Right cardiac atrium (tissue), 5 donors: ENCODE measurements around the gene SNX9. TPM values are rescaled to one million over a fixed set of nuclear protein-coding genes. Genes with fewer than 3 reads are reported as not detected.
A peak's percentile ranks its signal among the peaks of the same experiment; 100 is the strongest.

Source experiments
- ATAC-seq, 2 donors: fragments of 200-7000 bp; cut with Tn5 transposase; one replicate each; pipeline versions ENCODE4 v1.8.0 to v1.9.1; 2020; ENCODE audit warnings: moderate library complexity in 2 of 2, mild to moderate bottlenecking in 1 of 2
- DNase-seq, 3 donors: peaks; one replicate each; pipeline ENCODE4 v3.0.0-alpha.2; 2020
- H3K27ac ChIP-seq: one replicate; pipeline ENCODE4 v1.5.1; 2013; ENCODE audit warnings: mild to moderate bottlenecking, low read length, control low read depth, moderate library complexity
- H3K27me3 ChIP-seq: one replicate; pipeline ENCODE4 v1.6.1; 2013; ENCODE audit not compliant: control insufficient read depth, insufficient read depth
- H3K4me1 ChIP-seq: one replicate; pipeline ENCODE4 v1.6.1; 2013; ENCODE audit warnings: low read length; ENCODE audit not compliant: control insufficient read depth, insufficient read depth
- H3K4me3 ChIP-seq: one replicate; pipeline ENCODE4 v1.5.1; 2013; ENCODE audit warnings: low read length, control low read depth
- H3K9me3 ChIP-seq: one replicate; pipeline ENCODE4 v1.6.1; 2013; ENCODE audit warnings: low read length; ENCODE audit not compliant: control insufficient read depth
- WGBS: extraction: QIAGEN DNeasy Blood & Tissue Kit; methylation state at CpG from one replicate; pipeline ENCODE4 v1.1.7; 2013; 5-methylcytosine and 5-hydroxymethylcytosine counted together
- intact Hi-C, 4 donors: fragments of 100-400 bp; cut with DNase I; formaldehyde crosslinking; loops; one replicate each; pipeline versions ENCODE4 v1.11.0 to v1.14.0; 2022 to 2023
- polyA plus RNA-seq: library from polyadenylated mRNA; stranded (reverse); fragments of 200-250 nt; gene quantifications from one replicate; pipeline ENCODE4 v1.2.3, GENCODE V29; 2013
- total RNA-seq, 4 donors: library from RNA; stranded (reverse); fragmentation: NEBNext Ultra II Directional; extraction: Animal tissue kit (Norgen Biotek cat#: 25700); gene quantifications; one replicate each; pipeline ENCODE4 v1.2.1, GENCODE V29; 2021
- donor health status: healthy with polysubstance abuse.
- donor health status: DM: no; HTN: yes; CAD: no.
- donor health status: DM: no; HTN: no; CAD: no.
- donor health status: DM: no; HTN: yes; CAD: no; lungs with severe emphysema.
- donor health status: DM: yes; HTN: yes; CAD: no.

SNX9 gene
- total and polyA plus RNA-seq, 5 donors: 24.1 to 41.9 (median 36.2) TPM

GRCh38 chr6:157877573-157878438, 54.8 kb downstream of the SNX9 start:
- Histone ChIP-seq H3K27ac (no peak overlapping the region), H3K4me3 (no peak overlapping the region), H3K9me3 (no peaks in the 10 kb centered on the region), H3K27me3 (no peaks in the 10 kb centered on the region), H3K4me1 (peaks cover 3% of the 10 kb centered on the region)
- intact Hi-C loops: loop anchor here in 3 of 4 donors (10.0 kb wide), 2 partner anchors 113 to 123 kb away; no protein-coding TSS in a partner anchor
- DNase-seq (no peak), ATAC-seq (no peak)
- 71% methylated on average over 7 of the region's 7 CpGs for whole genome bisulfite sequencing

GRCh38 chr6:157879034-157879872, 56.2 kb downstream of the SNX9 start:
- H3K9me3 ChIP-seq: no peaks in the 10 kb centered on the region

GRCh38 chr6:157879873-157880254, 56.8 kb downstream of the SNX9 start:
- ATAC-seq: peak in 1 of 2 donors; percentile 19
- intact Hi-C loops: loop anchor here in 3 of 4 donors (10.0 kb wide), 2 partner anchors 115 to 125 kb away; no protein-coding TSS in a partner anchor
- H3K27me3 ChIP-seq: no peaks in the 10 kb centered on the region
- no peak for DNase-seq
- no peak overlapping the region for H3K27ac ChIP-seq
- no peak overlapping the region for H3K4me3 ChIP-seq
- H3K9me3 ChIP-seq: no peaks in the 10 kb centered on the region
- WGBS: 89% methylated on average over 2 of the region's 2 CpGs
- peaks cover 3% of the 10 kb centered on the region for H3K4me1 ChIP-seq

More at GRCh38 chr6:157879034-157879872, 56.2 kb downstream of the SNX9 start:
- Histone ChIP-seq H3K4me1 (peaks cover 3% of the 10 kb centered on the region), H3K27ac (no peak overlapping the region), H3K4me3 (no peak overlapping the region), H3K27me3 (no peaks in the 10 kb centered on the region)
- ATAC-seq (no peak), DNase-seq (no peak)
- 95% methylated on average over 12 of the region's 12 CpGs for WGBS
- intact Hi-C loops: loop anchor here in 3 of 4 donors (10.0 kb wide), 2 partner anchors 114 to 124 kb away; no protein-coding TSS in a partner anchor

- no peaks in the 10 kb centered on the region for H3K9me3 ChIP-seq
- no peak for ATAC-seq
- WGBS: 88% methylated on average over 3 of the region's 3 CpGs
- no peak overlapping the region for H3K4me3 ChIP-seq
- peaks cover 3% of the 10 kb centered on the region for H3K4me1 ChIP-seq
- intact Hi-C loops: no loop called here
- H3K27me3 ChIP-seq: no peaks in the 10 kb centered on the region
- H3K27ac ChIP-seq: no peak overlapping the region
- no peak for DNase-seq
Observed at GRCh38 chr6:157880534-157880933, 57.5 kb downstream of the SNX9 start.

GRCh38 chr6:157881342-157881741, 58.3 kb downstream of the SNX9 start:
- peaks cover 3% of the 10 kb centered on the region for H3K4me1 ChIP-seq
- ATAC-seq: no peak
- intact Hi-C loops: no loop called here
- no peak overlapping the region for H3K27ac ChIP-seq
- WGBS: 71% methylated on average over 3 of the region's 3 CpGs
- no peak overlapping the region for H3K4me3 ChIP-seq
- no peak for DNase-seq
- H3K9me3 ChIP-seq: no peaks in the 10 kb centered on the region
- no peaks in the 10 kb centered on the region for H3K27me3 ChIP-seq

GRCh38 chr6:157884756-157885155, 61.7 kb downstream of the SNX9 start:
- 75% methylated on average over 2 of the region's 2 CpGs for WGBS
- Histone ChIP-seq H3K27ac (no peak overlapping the region), H3K4me3 (no peak overlapping the region), H3K4me1 (peaks cover 3% of the 10 kb centered on the region), H3K9me3 (no peaks in the 10 kb centered on the region), H3K27me3 (no peaks in the 10 kb centered on the region)
- DNase-seq (no peak), ATAC-seq (no peak)
- intact Hi-C loops: no loop called here

- Histone ChIP-seq H3K9me3 (no peaks in the 10 kb centered on the region), H3K27me3 (no peaks in the 10 kb centered on the region), H3K27ac (no peak overlapping the region), H3K4me3 (no peak overlapping the region), H3K4me1 (no peaks in the 10 kb centered on the region)
- intact Hi-C loops: no loop called here
- ATAC-seq (no peak), DNase-seq (no peak)
- 68% methylated on average over 7 of the region's 7 CpGs for WGBS
Observed at GRCh38 chr6:157885211-157885788, 62.3 kb downstream of the SNX9 start.

- intact Hi-C loops: no loop called here
- ATAC-seq: no peak
Observed at GRCh38 chr6:157885876-157886275, 62.8 kb downstream of the SNX9 start.

GRCh38 chr6:157887892-157888291, 64.8 kb downstream of the SNX9 start:
- ATAC-seq (no peak), DNase-seq (no peak)
- Histone ChIP-seq H3K4me1 (peaks cover 2% of the 10 kb centered on the region), H3K27ac (no peak overlapping the region), H3K4me3 (no peak overlapping the region), H3K27me3 (no peaks in the 10 kb centered on the region), H3K9me3 (no peaks in the 10 kb centered on the region)
- 95% methylated on average over 4 of the region's 4 CpGs for WGBS
- intact Hi-C loops: no loop called here

More at GRCh38 chr6:157885876-157886275, 62.8 kb downstream of the SNX9 start:
- Histone ChIP-seq H3K9me3 (no peaks in the 10 kb centered on the region), H3K27me3 (no peaks in the 10 kb centered on the region), H3K4me3 (no peak overlapping the region), H3K27ac (no peak overlapping the region), H3K4me1 (no peaks in the 10 kb centered on the region)
- 96% methylated on average over 8 of the region's 8 CpGs for WGBS
- DNase-seq: no peak

GRCh38 chr6:157891544-157892362, 68.7 kb downstream of the SNX9 start:
- no peak overlapping the region for H3K4me3 ChIP-seq
- H3K27me3 ChIP-seq: no peaks in the 10 kb centered on the region
- H3K4me1 ChIP-seq: peaks cover 2% of the 10 kb centered on the region
- DNase-seq (no peak), ATAC-seq (no peak)
- WGBS: 84% methylated on average over 9 of the region's 9 CpGs
- H3K27ac ChIP-seq: no peak overlapping the region
- intact Hi-C loops: no loop called here
- no peaks in the 10 kb centered on the region for H3K9me3 ChIP-seq
